Transverse colon (tissue), 4 donors: ENCODE results near the gene CPTP. TPM values are rescaled to one million over a fixed set of nuclear protein-coding genes. Genes with fewer than 3 reads are reported as not detected.

Experiments
- DNase-seq: peaks from one replicate; pipeline ENCODE4 v3.0.0-alpha.2; 2019
- H3K27ac ChIP-seq, 4 donors: fragments of 200-600 bp; sonication (generic); 2 replicates each; pipeline ENCODE4 v1.5.1; 2016 to 2018; ENCODE audit warnings: inconsistent platforms in 4 of 4
- H3K27me3 ChIP-seq: fragments of 200-600 bp; sonication (generic); 2 replicates; pipeline ENCODE4 v1.5.1; 2017; ENCODE audit warnings: inconsistent platforms
- H3K36me3 ChIP-seq, 4 donors: fragments of 200-600 bp; sonication (generic); 2 replicates each; pipeline ENCODE4 v1.5.1; 2017 to 2019; ENCODE audit warnings: inconsistent platforms in 4 of 4
- H3K4me1 ChIP-seq, 4 donors: fragments of 200-600 bp; sonication (generic); 2 replicates each; pipeline ENCODE4 v1.5.1; 2017 to 2020; ENCODE audit warnings: inconsistent platforms in 4 of 4
- H3K4me3 ChIP-seq, 4 donors: fragments of 200-600 bp; sonication (generic); 1 replicate in 1 of 4; 2 replicates in 3 of 4; pipeline versions ENCODE4 v1.5.1 to v1.6.1; 2017 to 2019; ENCODE audit warnings: inconsistent platforms in 4 of 4
- H3K9me3 ChIP-seq, 2 donors: fragments of 200-600 bp; sonication (generic); 2 replicates each; pipeline ENCODE4 v1.5.1; 2017 to 2019; ENCODE audit warnings: inconsistent platforms in 2 of 2
- EP300 ChIP-seq: sonication (generic); formaldehyde crosslinking; IDR thresholded peaks from one replicate; pipeline ENCODE4 v1.6.1; 2017; ENCODE audit warnings: antibody characterized with exemption, low read depth
- POLR2A ChIP-seq: fragments of 450-650 bp; IDR thresholded peaks from one replicate; pipeline ENCODE4 v1.6.1; 2016; ENCODE audit warnings: antibody characterized with exemption, mild to moderate bottlenecking, moderate library complexity
- POLR2AphosphoS5 ChIP-seq, 3 donors: sonication (generic); formaldehyde crosslinking; IDR thresholded peaks; one replicate each; pipeline ENCODE4 v1.6.1; 2016; ENCODE audit warnings: antibody characterized with exemption in 3 of 3
- WGBS, 2 donors: methylation state at CpG; one replicate each; pipeline ENCODE4 v1.1.5; 2018; ENCODE audit warnings: low coverage in 1 of 2; 5-methylcytosine and 5-hydroxymethylcytosine counted together
- in situ Hi-C, 4 donors: fragments of 200-750 bp; cut with MboI; loops; one replicate each; pipeline versions ENCODE4 v1.15.0 to v1.15.1; 2017; ENCODE audit warnings: low sequenced_read_pairs in 3 of 4, low pct_ligation_motif_present in 1 of 4, low pct_unique_long_range_greater_than_20kb in 1 of 4
- intact Hi-C: fragments of 100-400 bp; cut with DNase I; formaldehyde crosslinking; loops from one replicate; pipeline ENCODE4 v1.15.1; 2023; ENCODE audit warnings: low total_unique reads
- total RNA-seq, 4 donors: library from RNA; depleted of rRNA; stranded (reverse); fragments of >200 nt; gene quantifications; one replicate each; pipeline ENCODE4 v1.1.0, GENCODE V29; 2016
- TF ChIP-seq, protein P1 (sequence below), 5 experiments: fragments of 200-600 bp in 3 of 5; fragments of 450-650 bp in 2 of 5; sonication (generic) in 3 of 5; IDR thresholded peaks; 1 replicate in 2 of 5; 2 replicates in 3 of 5; pipeline ENCODE4 v1.5.1; 2016 to 2017; ENCODE audit warnings: antibody characterized with exemption in 5 of 5, inconsistent platforms in 3 of 5, mild to moderate bottlenecking in 2 of 5, moderate library complexity in 1 of 5

The CPTP gene
- total RNA-seq, 4 donors from 2014 or later = 48.0 to 134 (median 77.7) TPM

DNA sequence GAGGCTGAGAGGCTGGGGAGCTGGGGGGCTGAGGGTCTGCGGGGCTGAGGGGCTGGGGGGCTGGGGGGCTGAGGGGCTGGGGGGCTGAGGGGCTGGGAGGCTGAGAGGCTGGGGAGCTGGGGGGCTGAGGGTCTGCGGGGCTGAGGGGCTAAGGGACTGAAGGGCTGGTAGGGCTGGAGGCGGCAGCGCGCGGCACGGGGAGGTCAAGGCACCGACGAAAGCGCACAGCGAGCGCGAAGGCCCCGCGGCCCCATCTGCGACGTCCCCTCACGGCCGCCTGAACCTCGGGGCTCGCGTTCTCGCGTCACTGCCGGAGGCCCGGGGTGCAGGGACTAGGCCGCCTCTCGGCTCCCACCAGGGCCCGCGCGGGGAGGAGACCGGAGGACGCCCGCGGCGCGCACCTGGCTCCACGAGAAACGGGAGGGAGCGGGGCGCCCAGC, 498 bp upstream of the CPTP start:
- Histone ChIP-seq H3K36me3 (peaks cover 0 to 9% (median 0%) of the 10 kb centered on the region in 4 donors), H3K9me3 (no peaks in the 10 kb centered on the region), H3K27me3 (no peaks in the 10 kb centered on the region), H3K27ac (peak overlapping the region; percentile 90 to 98 (median 92)), H3K4me1 (peaks cover 24 to 31% (median 26%) of the 10 kb centered on the region in 4 donors), H3K4me3 (peak overlapping the region; percentile 55 to 94 (median 88))
- TF ChIP-seq POLR2AphosphoS5 (IDR thresholded peaks at IDR 0.05) (no peak), EP300 (no peak), POLR2A (no peak)
- TF ChIP-seq, protein P1, sequence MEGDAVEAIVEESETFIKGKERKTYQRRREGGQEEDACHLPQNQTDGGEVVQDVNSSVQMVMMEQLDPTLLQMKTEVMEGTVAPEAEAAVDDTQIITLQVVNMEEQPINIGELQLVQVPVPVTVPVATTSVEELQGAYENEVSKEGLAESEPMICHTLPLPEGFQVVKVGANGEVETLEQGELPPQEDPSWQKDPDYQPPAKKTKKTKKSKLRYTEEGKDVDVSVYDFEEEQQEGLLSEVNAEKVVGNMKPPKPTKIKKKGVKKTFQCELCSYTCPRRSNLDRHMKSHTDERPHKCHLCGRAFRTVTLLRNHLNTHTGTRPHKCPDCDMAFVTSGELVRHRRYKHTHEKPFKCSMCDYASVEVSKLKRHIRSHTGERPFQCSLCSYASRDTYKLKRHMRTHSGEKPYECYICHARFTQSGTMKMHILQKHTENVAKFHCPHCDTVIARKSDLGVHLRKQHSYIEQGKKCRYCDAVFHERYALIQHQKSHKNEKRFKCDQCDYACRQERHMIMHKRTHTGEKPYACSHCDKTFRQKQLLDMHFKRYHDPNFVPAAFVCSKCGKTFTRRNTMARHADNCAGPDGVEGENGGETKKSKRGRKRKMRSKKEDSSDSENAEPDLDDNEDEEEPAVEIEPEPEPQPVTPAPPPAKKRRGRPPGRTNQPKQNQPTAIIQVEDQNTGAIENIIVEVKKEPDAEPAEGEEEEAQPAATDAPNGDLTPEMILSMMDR (IDR thresholded peaks at IDR 0.05) = no peak
- intact Hi-C loops = no loop called here
- WGBS, 2 donors = 2% methylated on average over 19 of the region's 41 CpGs; no CpG with 5 or more reads in 1 of the 2 donors
- no peak for DNase-seq
- in situ Hi-C loops = no loop called here

DNA sequence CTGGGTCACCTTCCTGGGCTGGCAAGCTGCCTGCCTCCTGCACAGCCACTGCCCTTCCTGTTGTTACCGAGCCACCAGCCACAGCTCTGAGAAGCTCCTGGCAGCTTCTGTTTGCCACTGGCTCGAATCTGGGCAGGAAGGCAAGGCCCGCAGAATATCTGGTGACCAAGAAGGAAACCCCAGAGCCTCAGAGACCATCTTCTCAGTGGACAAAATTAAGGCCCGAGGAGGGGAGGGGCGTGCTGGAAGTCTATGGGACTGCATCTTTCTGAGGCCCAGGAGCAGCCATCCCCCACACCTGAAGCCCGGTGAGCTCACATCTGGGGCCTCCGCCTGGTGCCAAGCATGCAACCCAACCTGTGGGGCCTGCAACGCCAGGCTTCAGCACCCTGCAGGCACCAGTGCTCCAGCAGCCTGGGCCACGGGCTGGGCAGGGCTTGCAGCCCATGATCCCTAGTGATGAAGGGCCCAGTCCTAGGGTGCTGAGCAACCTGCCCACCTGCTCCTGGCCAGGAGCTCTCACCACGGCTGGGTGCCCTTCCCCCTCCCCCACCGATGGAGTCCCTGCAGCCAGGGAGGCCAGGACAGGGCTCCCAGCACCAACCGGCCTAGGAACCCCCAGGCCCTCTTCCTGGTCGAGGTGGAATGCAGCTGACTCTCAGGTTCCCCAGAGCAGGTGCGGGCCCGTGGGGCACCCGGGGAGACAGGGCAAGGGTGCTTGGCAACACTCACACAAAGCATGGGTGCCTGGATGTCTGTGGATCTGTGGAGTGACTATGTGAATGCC, 879 bp downstream of the CPTP start:
- H3K36me3 ChIP-seq = peaks cover 0 to 6% (median 0%) of the 10 kb centered on the region in 4 donors
- in situ Hi-C loops = no loop called here
- intact Hi-C loops = no loop called here

DNA sequence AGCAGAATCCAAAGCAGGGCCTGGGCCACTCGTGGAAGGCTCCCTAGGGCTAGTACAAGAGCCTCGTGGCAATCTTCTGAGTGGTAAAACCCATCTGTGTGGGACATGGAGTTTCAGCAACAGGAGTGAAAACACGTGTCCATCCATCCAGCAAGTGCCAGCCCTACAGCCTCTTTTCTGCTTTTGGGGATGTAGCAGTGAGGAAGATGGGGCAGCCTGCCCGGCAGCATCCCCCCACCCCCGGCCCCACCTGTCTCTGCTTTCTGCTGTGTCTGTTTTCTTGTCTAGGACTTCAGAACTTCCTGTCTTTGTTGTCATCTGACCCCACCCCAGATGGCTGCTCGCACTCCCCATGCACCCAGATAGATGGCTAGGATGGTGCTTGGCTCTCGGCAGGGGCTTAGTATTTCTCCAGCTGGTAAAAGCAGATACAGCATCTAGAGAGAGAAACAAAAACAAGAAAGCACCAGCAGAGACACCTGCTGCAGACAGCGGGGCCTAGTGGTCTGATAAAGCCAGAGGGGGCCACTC, 1.5 kb downstream of the CPTP start:
- intact Hi-C loops = no loop called here
- H3K36me3 ChIP-seq = peaks cover 0 to 6% (median 0%) of the 10 kb centered on the region in 4 donors
- H3K4me1 ChIP-seq = peaks cover 24 to 37% (median 27%) of the 10 kb centered on the region in 4 donors
- TF ChIP-seq, protein P1 (IDR thresholded peaks at IDR 0.05) = no peak
- TF ChIP-seq POLR2A (no peak), POLR2AphosphoS5 (IDR thresholded peaks at IDR 0.05) (no peak), EP300 (no peak)
- WGBS, 2 donors = 41 to 47% methylated on average over 4 to 8 of the region's 8 CpGs
- no peaks in the 10 kb centered on the region for H3K9me3 ChIP-seq
- H3K27me3 ChIP-seq = peaks cover under 1% of the 10 kb centered on the region
- H3K4me3 ChIP-seq = peak overlapping the region in 2 of 4 donors; percentile 89 to 94
- H3K27ac ChIP-seq = peak overlapping the region; percentile 90 to 98 (median 92)
- in situ Hi-C loops = no loop called here
- DNase-seq = no peak

More for the DNA sequence above, 879 bp downstream of the CPTP start:
- peak; percentile 63 for DNase-seq
- Histone ChIP-seq H3K27ac (peak overlapping the region; percentile 90 to 98 (median 92)), H3K4me1 (peaks cover 24 to 31% (median 26%) of the 10 kb centered on the region in 4 donors), H3K27me3 (no peaks in the 10 kb centered on the region), H3K4me3 (peak overlapping the region; percentile 55 to 94 (median 88)), H3K9me3 (no peaks in the 10 kb centered on the region)
- TF ChIP-seq POLR2A (no peak), EP300 (no peak)
- TF ChIP-seq, protein P1 (IDR thresholded peaks at IDR 0.05) = no peak
- 16 to 60% methylated on average over 1 to 15 of the region's 16 CpGs for WGBS, 2 donors

DNA sequence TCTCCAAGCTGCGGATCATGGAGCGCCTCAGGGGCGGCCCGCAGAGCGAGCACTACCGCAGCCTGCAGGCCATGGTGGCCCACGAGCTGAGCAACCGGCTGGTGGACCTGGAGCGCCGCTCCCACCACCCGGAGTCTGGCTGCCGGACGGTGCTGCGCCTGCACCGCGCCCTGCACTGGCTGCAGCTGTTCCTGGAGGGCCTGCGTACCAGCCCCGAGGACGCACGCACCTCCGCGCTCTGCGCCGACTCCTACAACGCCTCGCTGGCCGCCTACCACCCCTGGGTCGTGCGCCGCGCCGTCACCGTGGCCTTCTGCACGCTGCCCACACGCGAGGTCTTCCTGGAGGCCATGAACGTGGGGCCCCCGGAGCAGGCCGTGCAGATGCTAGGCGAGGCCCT, 2.7 kb downstream of the CPTP start:
- no peak overlapping the region for H3K27ac ChIP-seq
- H3K9me3 ChIP-seq = no peaks in the 10 kb centered on the region
- TF ChIP-seq POLR2AphosphoS5 (IDR thresholded peaks at IDR 0.05) (no peak), EP300 (no peak), POLR2A (no peak)
- TF ChIP-seq, protein P1 (IDR thresholded peaks at IDR 0.05) = no peak
- intact Hi-C loops = no loop called here
- H3K27me3 ChIP-seq = peaks cover 12% of the 10 kb centered on the region
- DNase-seq = no peak
- H3K4me3 ChIP-seq = no peak overlapping the region
- H3K36me3 ChIP-seq = peaks cover 0 to 6% (median 0%) of the 10 kb centered on the region in 4 donors
- peaks cover 19 to 35% (median 30%) of the 10 kb centered on the region in 4 donors for H3K4me1 ChIP-seq
- in situ Hi-C loops = no loop called here
- 93% methylated on average over 40 of the region's 40 CpGs; no CpG with 5 or more reads in 1 of the 2 donors for WGBS, 2 donors
